GM12872 (cell line): ENCODE data around the gene TCEAL9.

Experiments
- TF ChIP-seq, protein P1 (sequence below): IDR thresholded peaks from 3 replicates; pipeline ENCODE4 v1.5.1; 2011; ENCODE audit warnings: low read depth, mild to moderate bottlenecking, low read length, moderate library complexity; ENCODE audit not compliant: insufficient read depth

TCEAL9 gene

DNA sequence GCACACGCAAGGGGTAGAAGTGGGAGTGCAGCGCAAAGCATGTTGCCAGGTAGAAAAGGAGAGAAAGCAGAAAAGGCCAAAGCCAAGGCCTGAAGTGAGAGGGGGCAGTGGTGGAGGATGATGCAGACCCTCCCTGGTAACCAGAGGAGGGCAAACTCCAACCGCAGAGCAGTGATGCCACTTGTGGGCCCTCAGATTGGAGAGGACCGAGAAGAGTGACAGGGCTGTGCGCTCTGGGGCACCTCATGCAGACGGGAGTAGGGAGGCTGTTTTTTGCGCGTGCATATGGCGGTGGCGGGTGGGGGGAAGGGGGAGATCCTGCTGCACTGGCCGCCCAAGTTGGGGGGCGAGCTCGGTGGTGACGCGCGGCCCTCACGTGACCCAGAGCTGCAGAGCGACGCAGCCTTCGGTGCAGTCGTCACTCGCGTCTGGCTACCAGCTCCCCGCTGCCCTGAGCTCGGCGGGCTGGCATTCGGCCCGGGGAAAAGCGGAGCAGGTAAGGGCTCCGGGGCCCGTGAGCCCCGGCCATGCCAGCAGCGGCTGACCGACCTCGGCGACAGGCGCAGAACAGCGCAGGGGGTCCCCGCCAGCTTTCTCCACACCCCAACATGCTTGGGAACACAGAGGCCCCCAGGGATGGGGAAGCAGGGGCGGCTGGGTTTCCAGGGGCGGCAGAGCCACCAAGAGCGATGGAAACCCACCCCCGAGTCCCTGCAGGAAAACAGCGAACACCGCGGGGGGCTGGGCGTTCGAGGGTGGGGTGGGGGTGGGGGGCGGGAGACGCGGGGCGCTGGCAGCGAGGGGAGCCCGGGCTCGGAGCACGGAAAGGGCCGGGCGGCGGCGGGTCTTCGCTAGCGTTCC, 20.0 kb downstream of the TCEAL9 start, which contains the start of gene BEX3:
Gene BEX3 (plus strand): TSS at position 421 of the 861 bp plus-strand sequence. CDS start 984 bp downstream, outside the sequence.
- TF ChIP-seq, protein P1, sequence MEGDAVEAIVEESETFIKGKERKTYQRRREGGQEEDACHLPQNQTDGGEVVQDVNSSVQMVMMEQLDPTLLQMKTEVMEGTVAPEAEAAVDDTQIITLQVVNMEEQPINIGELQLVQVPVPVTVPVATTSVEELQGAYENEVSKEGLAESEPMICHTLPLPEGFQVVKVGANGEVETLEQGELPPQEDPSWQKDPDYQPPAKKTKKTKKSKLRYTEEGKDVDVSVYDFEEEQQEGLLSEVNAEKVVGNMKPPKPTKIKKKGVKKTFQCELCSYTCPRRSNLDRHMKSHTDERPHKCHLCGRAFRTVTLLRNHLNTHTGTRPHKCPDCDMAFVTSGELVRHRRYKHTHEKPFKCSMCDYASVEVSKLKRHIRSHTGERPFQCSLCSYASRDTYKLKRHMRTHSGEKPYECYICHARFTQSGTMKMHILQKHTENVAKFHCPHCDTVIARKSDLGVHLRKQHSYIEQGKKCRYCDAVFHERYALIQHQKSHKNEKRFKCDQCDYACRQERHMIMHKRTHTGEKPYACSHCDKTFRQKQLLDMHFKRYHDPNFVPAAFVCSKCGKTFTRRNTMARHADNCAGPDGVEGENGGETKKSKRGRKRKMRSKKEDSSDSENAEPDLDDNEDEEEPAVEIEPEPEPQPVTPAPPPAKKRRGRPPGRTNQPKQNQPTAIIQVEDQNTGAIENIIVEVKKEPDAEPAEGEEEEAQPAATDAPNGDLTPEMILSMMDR: no peak

DNA sequence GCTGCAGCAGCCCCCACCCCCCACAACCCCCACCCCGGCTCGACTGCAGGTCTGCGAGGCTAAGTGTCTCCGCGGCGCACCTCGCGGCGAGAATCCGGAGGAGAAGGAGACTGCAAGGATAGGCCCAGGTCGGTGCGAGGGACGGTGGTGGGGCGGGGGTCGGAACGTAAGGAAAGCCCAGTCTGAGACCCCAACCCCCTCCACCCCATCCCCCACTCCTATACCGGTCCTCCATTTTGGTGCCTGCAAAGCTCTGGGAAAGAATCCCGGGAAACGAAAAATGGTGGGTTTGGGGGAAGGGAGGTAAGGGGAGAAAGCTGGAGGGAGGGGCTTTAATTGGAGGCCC, 20.6 kb downstream of the TCEAL9 start:
- TF ChIP-seq, protein P1: no peak

DNA sequence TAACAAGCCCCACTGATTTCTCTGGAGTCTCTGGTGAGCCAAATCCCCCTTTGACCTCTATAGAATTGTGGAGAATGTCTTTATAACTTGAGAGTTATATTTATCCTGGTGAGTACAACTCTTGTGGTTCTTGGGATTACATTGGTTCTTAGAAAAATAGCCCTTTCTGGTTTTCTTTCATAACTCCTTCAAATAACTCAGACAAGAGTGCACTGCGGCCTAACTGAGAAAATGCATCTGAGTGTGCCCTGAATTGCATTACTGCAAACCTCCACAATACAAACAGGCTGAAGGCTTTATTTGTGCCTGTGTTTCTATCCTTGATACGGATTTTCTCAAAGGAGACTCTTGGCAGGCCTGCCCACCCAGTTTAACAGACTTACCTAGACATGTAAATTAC, 22.7 kb downstream of the TCEAL9 start:
- TF ChIP-seq, protein P1: no peak

DNA sequence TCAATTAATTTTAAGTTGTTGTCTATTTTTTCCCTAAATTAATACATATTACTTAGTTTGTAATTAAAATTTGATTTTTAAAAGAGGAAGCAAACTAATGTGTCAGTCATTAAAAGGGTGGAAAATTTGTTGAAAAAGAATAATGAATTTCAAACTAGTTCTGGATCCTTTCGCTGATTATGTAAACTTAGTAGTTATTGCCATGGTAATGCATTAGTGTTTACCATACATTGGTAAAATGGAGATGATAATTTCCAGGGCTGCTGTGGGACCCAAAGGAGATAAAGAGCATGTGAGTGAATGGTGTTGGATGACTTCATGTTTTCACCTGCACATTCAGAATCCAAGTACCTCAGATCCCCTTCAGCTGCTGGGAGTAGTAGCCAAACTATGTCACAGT, 26.6 kb downstream of the TCEAL9 start:
- TF ChIP-seq, protein P1: no peak

DNA sequence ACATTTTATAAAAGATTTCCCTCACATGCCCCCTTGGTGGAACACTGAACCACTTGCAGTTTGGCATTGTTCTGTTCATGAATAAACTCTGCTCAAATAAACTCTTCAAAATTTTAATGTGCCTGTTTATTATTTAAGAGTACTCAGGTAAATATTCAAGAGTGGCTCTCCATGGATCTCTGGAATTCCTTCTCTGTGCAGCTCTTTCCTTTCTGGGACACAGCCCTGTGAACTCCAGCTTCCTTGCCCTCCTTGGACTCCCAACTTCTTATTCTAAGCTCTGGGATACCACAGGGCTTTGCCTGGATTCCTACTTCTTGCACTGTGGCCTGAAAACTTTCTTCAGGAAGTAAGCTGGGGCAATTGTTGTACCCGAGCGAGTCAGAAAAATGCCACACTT, 28.4 kb downstream of the TCEAL9 start:
- TF ChIP-seq, protein P1: no peak

DNA sequence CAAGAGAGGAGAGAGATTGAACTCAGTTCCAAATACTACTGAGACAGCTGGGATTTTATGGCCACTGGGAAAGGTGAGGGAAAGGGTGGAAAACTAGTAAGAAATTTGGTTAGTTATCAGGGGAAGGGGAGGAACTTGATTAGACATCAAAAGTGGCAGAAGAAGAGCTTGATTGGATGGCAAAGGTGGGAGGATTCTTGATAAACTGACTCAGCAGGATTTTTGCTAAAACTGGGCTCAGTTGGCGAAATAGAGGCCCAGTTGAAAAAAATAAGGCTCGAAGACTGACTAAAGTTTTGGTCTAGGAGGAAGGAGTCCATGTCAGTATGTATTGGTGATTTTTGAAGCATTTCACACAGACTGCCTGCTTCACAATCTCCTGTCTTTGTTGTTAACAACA, 30.0 kb downstream of the TCEAL9 start:
- TF ChIP-seq, protein P1: no peak

DNA sequence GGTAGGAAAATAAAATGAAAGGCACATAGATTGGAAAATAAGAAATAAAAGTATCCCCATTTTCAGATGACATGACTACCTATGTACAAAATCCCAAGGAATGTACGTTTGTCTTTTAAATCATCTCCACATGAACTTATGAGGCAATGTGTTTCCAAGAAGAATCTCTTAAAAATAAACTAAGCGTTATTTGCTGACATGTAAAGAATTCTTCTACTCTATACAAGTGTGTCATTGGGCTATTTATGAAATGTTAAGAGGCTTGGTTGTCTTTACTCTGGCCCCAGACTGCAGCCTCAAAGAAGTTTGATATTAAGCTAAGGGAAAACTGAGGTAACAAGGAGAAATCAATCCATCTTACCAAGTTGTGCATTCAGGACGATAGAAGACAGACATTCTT, 37.2 kb downstream of the TCEAL9 start:
- TF ChIP-seq, protein P1: no peak
